Activated CD8-positive, alpha-beta T cell treated with anti-CD3 and anti-CD28 coated beads for 36 hours (primary cell): Measurements from ENCODE around the gene COPS9. TPM values are rescaled to one million over a fixed set of nuclear protein-coding genes. Genes with fewer than 3 reads are reported as not detected.

Experiments
- ATAC-seq: fragments of 200-7000 bp; cut with Tn5 transposase; one replicate; pipeline ENCODE4 v1.10.0; 2021; ENCODE audit warnings: mild to moderate bottlenecking, moderate library complexity
- CTCF ChIA-PET: fragments of 350-600 bp; sonication (Branson Sonifier 250); formaldehyde crosslinking; loops from one replicate; lab custom pipeline; 2021; ENCODE audit warnings: antibody characterized with exemption; lab: Charles Lee
- POLR2A ChIA-PET: fragments of 350-600 bp; sonication (Branson Sonifier 250); formaldehyde crosslinking; loops from one replicate; lab custom pipeline; 2021; ENCODE audit warnings: antibody characterized with exemption; lab: Charles Lee
- DNase-seq: peaks from one replicate; pipeline ENCODE4 v3.0.0-alpha.2; 2020
- H3K27ac Mint-ChIP-seq: one replicate; pipeline ENCODE4 v1.8.0; 2021; ENCODE audit warnings: mild to moderate bottlenecking, mixed read lengths
- H3K27me3 Mint-ChIP-seq: one replicate; pipeline ENCODE4 v1.8.0; 2021; ENCODE audit warnings: mixed read lengths
- H3K36me3 Mint-ChIP-seq: one replicate; pipeline ENCODE4 v1.8.0; 2021; ENCODE audit warnings: low read depth, mixed read lengths
- H3K4me1 Mint-ChIP-seq: one replicate; pipeline ENCODE4 v1.8.0; 2021; ENCODE audit warnings: low read depth, mixed read lengths
- H3K4me3 Mint-ChIP-seq: one replicate; pipeline ENCODE4 v1.8.0; 2021; ENCODE audit warnings: mild to moderate bottlenecking, moderate library complexity, mixed read lengths
- H3K9me3 Mint-ChIP-seq: one replicate; pipeline ENCODE4 v1.8.0; 2021; ENCODE audit warnings: mixed read lengths
- intact Hi-C: fragments of 100-400 bp; cut with micrococcal nuclease; formaldehyde crosslinking; loops from one replicate; pipeline ENCODE4 v1.10.0; 2022
- total RNA-seq, 2 experiments: library from RNA; stranded (reverse); gene quantifications; one replicate each; pipeline ENCODE4 v1.2.3, GENCODE V29; 2021
- TF ChIP-seq, protein P1 (sequence below): fragments of 200-600 bp; IDR thresholded peaks from one replicate; pipeline ENCODE4 v1.8.0; 2022; ENCODE audit warnings: antibody characterized with exemption, mild to moderate bottlenecking

Gene COPS9
- total RNA-seq, 2 experiments from 2014 or later = 107 to 120 TPM

DNA sequence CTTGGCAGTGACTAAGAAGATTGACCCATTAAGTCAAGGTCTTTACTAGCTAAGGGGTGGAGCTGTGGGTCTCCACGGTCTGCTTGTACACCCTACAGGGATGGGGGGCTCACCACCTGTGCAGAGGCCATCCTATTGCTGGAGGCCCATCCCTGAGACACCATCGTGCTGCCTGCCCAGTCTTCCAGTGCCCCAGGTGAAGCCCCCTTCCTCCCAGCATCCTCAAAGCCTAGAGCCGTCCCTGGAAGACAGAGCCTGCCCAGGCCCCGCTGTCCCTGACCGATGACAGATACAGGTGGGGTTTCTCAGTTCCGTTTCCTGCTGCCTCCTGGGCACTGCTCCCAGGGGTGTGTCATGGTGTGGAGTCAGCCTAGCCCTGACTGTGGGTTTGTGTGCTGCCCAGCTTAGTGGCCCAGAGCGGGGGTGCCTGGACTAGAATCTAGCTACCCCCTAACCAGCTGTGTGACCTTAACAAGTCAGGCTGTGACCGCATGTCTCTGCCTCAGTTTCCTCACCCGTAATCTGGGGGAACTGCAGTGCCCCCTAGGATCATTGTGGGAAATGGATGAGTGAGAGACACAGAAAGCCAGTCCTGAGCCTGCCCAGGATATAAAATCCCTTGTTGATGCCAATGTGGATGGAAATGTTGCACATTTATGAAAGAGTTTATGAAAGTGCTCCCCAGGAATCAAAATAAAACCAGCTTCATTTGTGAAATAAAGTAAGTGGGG, 2.3 kb upstream of the COPS9 start:
- DNase-seq (no peak), ATAC-seq (no peak)
- POLR2A ChIA-PET = no interaction called here
- TF ChIP-seq, protein P1, sequence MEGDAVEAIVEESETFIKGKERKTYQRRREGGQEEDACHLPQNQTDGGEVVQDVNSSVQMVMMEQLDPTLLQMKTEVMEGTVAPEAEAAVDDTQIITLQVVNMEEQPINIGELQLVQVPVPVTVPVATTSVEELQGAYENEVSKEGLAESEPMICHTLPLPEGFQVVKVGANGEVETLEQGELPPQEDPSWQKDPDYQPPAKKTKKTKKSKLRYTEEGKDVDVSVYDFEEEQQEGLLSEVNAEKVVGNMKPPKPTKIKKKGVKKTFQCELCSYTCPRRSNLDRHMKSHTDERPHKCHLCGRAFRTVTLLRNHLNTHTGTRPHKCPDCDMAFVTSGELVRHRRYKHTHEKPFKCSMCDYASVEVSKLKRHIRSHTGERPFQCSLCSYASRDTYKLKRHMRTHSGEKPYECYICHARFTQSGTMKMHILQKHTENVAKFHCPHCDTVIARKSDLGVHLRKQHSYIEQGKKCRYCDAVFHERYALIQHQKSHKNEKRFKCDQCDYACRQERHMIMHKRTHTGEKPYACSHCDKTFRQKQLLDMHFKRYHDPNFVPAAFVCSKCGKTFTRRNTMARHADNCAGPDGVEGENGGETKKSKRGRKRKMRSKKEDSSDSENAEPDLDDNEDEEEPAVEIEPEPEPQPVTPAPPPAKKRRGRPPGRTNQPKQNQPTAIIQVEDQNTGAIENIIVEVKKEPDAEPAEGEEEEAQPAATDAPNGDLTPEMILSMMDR = no peak
- Mint-ChIP-seq H3K4me1 (peaks cover 24% of the 10 kb centered on the region), H3K4me3 (no peak overlapping the region), H3K27ac (no peak overlapping the region), H3K36me3 (peaks cover 1% of the 10 kb centered on the region), H3K9me3 (no peaks in the 10 kb centered on the region), H3K27me3 (peaks cover 1% of the 10 kb centered on the region)
- intact Hi-C loops = no loop called here
- CTCF ChIA-PET = interaction anchor here (0.7 to 2.2 kb wide), 3 partner anchors 73 to 204 kb away, joined by 3 to 10 read pairs (median 3); no protein-coding TSS in a partner anchor

DNA sequence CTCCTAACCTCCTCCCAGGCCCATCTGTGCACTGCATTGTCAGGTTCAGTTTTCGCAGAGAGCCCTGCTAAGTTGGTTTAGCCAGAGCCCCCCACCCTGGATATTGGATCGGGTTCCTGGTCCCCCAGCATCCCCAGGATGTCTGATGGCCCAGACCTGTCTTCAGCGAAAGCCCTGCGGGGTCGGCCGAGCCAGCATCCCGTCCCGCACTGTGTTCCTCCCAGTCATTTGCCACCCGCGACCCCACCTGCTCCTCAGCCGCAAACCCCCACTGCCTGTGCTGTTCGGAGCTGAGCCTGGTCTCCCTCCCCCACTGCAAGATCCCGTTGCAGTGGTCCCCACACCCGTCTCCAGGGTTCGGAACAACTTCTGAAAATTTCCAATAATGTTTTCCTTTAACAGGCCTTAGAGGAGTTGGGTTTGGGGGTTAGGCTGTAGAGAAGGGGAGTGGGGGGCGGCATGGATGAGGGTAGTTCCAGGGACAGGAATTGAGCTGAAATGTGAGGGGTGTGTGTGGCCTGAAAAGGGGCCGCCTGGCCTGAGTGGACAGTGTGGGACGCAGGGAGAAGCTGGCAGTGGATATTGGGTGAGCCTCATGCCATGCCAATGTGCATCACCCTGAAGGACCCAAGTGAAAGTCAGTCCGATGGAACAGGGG, 1.6 kb upstream of the COPS9 start:
- H3K36me3 Mint-ChIP-seq = peaks cover 6% of the 10 kb centered on the region
- POLR2A ChIA-PET = no interaction called here
- H3K27ac Mint-ChIP-seq = no peak overlapping the region

DNA sequence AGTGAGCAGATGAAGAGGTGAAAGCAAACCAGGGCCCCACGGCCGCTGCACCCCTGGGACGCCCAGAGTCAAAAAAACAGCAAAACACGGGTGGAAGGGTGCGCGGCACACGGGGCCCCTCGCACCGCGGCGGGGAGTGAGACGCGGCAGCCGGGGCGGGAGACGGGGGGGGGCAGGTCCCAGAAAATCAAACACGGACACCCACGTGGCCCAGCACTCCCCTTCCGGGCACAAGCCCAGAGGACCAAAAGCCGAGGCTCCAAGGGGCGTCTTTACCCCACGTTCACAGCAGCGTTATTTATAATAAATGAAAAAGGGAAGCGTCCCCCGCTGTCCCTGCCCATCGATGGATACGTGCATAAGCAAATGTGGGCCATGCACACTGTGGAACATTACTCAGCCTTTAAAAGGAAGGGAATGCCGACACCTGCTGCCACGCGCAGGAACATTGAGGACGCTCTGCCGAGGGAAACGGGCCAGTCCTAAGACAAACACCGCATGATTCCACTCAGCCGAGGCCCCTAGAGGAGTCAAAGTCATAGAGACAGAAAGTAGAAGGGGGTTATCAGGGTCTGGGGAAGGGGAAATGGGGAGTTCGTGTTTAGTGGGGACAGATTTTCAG, 677 bp upstream of the COPS9 start:
- peak; percentile 37 for ATAC-seq
- peak; percentile 37 for DNase-seq
- ChIA-PET POLR2A (no interaction called here), CTCF (no interaction called here)
- Mint-ChIP-seq H3K4me1 (peaks cover 27% of the 10 kb centered on the region), H3K4me3 (peak overlapping the region; percentile 93), H3K9me3 (no peaks in the 10 kb centered on the region), H3K27me3 (peaks cover 1% of the 10 kb centered on the region), H3K27ac (peak overlapping the region; percentile 84), H3K36me3 (peaks cover 10% of the 10 kb centered on the region)
- intact Hi-C loops = no loop called here
- TF ChIP-seq, protein P1 = no peak

More for the DNA sequence above, 1.6 kb upstream of the COPS9 start:
- peaks cover 27% of the 10 kb centered on the region for H3K4me1 Mint-ChIP-seq
- DNase-seq (no peak), ATAC-seq (no peak)
- peak overlapping the region; percentile 93 for H3K4me3 Mint-ChIP-seq
- CTCF ChIA-PET = interaction anchor here (1.1 to 2.2 kb wide), 2 partner anchors 73 to 77 kb away, joined by 3 to 10 read pairs; no protein-coding TSS in a partner anchor
- intact Hi-C loops = no loop called here
- no peaks in the 10 kb centered on the region for H3K9me3 Mint-ChIP-seq
- H3K27me3 Mint-ChIP-seq = peaks cover 1% of the 10 kb centered on the region
- TF ChIP-seq, protein P1 = no peak

DNA sequence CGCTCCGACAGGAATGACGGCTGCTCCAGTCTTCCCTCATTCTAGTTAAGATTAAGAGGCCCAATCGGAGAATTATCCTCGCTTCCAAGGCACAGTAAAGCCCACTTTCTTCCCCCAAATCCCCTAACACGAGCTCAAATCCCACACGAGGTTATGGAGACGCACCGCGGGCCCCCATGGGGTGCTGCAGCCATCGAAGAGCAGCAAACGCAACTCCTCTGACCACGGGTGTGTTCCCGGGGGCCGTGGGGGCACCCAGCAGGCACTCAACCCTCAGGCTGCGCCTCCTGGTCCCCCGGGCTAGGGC, 446 bp downstream of the COPS9 start:
- H3K9me3 Mint-ChIP-seq = no peaks in the 10 kb centered on the region
- no peaks in the 10 kb centered on the region for H3K27me3 Mint-ChIP-seq
- peak overlapping the region; percentile 84 for H3K27ac Mint-ChIP-seq
- peak overlapping the region; percentile 93 for H3K4me3 Mint-ChIP-seq
- H3K36me3 Mint-ChIP-seq = peaks cover 18% of the 10 kb centered on the region
- ChIA-PET CTCF (interaction anchor here (0.9 to 1.1 kb wide), 4 partner anchors 8 to 114 kb away, joined by 3 to 4 read pairs (median 3); no protein-coding TSS in a partner anchor), POLR2A (interaction anchor here (0.6 kb wide), 1 partner anchor 21 kb away, joined by 3 read pairs; no protein-coding TSS in a partner anchor)
- TF ChIP-seq, protein P1 = no peak
- peaks cover 27% of the 10 kb centered on the region for H3K4me1 Mint-ChIP-seq
- ATAC-seq (peak; percentile 16), DNase-seq (no peak)
- intact Hi-C loops = no loop called here
